ENCODE results near the gene FAM170A.

FAM170A gene

GRCh38 chr5:119629339-119629738 lies at the start of gene FAM170A:
Gene FAM170A (plus strand): TSS chr5:119629558. CDS start chr5:119629769, 211 bp downstream.
- DNase-seq (ENCODE audit: low spot score), result no peak

GRCh38 chr5:119582987-119583386 lies 46.4 kb upstream of the FAM170A start:
- no peak for DNase-seq (ENCODE audit: low spot score)

GRCh38 chr5:119583684-119584083 lies 45.7 kb upstream of the FAM170A start:
- no peak for DNase-seq (ENCODE audit: low spot score)

GRCh38 chr5:119596046-119596445 lies 33.3 kb upstream of the FAM170A start:
- no peak for DNase-seq (ENCODE audit: low spot score)

GRCh38 chr5:119597728-119598298 lies 31.5 kb upstream of the FAM170A start:
- DNase-seq (ENCODE audit: low spot score), result no peak

GRCh38 chr5:119613937-119614336 lies 15.4 kb upstream of the FAM170A start:
- no peak for DNase-seq (ENCODE audit: low spot score)

- no peak for DNase-seq (ENCODE audit: low spot score)
Observed at GRCh38 chr5:119614838-119615237, 14.5 kb upstream of the FAM170A start.

- no peak for DNase-seq (ENCODE audit: low spot score)
Observed at GRCh38 chr5:119626086-119626485, 3.3 kb upstream of the FAM170A start.

GRCh38 chr5:119630752-119631440 lies 1.5 kb downstream of the FAM170A start:
- DNase-seq (ENCODE audit: low spot score), result no peak

- no peak for DNase-seq (ENCODE audit: low spot score)
Observed at GRCh38 chr5:119631660-119632059, 2.3 kb downstream of the FAM170A start.

GRCh38 chr5:119651486-119651885 lies 22.1 kb downstream of the FAM170A start:
- DNase-seq (ENCODE audit: low spot score), result no peak

GRCh38 chr5:119655061-119655460 lies 25.7 kb downstream of the FAM170A start:
- DNase-seq (ENCODE audit: low spot score), result no peak

- DNase-seq (ENCODE audit: low spot score), result no peak
Observed at GRCh38 chr5:119656023-119656422, 26.7 kb downstream of the FAM170A start.

GRCh38 chr5:119666542-119666941 lies 37.2 kb downstream of the FAM170A start:
- no peak for DNase-seq (ENCODE audit: low spot score)

- DNase-seq (ENCODE audit: low spot score), result no peak
Observed at GRCh38 chr5:119678351-119679028, 49.1 kb downstream of the FAM170A start.

GRCh38 chr5:119680080-119680479 lies 50.7 kb downstream of the FAM170A start:
- no peak for DNase-seq (ENCODE audit: low spot score)

GRCh38 chr5:119681734-119682133 lies 52.4 kb downstream of the FAM170A start:
- DNase-seq (ENCODE audit: low spot score), result no peak

- DNase-seq (ENCODE audit: low spot score), result no peak
Observed at GRCh38 chr5:119682372-119682771, 53.0 kb downstream of the FAM170A start.

Measured in germinal center (tissue), 1 donor.